Measurements from ENCODE around the gene ZFYVE19.
"Not testable (repeated sequence)": the region's sequence is repeated elsewhere in the genome, so short reads cannot be mapped to it uniquely, and the experiment has no call there.

ZFYVE19 gene

GRCh38 chr15:40847223-40847961 is 40.5 kb downstream of the ZFYVE19 start:
- no peak for DNase-seq (ENCODE audit: low read depth)

GRCh38 chr15:40850576-40851112 is 43.8 kb downstream of the ZFYVE19 start:
- DNase-seq (ENCODE audit: low read depth), result no peak

DNA sequence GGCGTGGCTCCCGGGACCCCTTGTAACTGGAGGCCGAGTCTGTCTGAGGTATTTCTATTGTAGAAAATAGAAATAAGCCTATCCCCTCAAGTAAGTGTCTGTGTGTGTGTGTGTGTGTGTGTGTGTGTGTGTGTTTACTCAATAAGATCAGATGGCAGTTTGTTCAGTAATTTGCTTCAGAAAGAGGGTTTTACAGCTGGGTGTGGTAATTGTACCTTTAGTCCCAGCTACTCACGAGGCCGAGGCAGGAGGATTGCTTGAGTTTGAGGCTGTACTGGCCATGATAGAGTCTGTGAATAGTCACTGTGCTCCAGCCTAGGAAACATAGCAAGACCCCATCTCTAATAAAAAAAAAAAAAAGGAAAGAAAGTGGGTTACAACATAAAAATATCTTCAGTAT is 45.6 kb downstream of the ZFYVE19 start:
- DNase-seq (ENCODE audit: low read depth), result no peak

GRCh38 chr15:40853241-40853890 is 46.5 kb downstream of the ZFYVE19 start:
- DNase-seq (ENCODE audit: low read depth), result no peak

- DNase-seq (ENCODE audit: low read depth), result no peak
These were observed 47.3 kb downstream of the ZFYVE19 start for GRCh38 chr15:40854161-40854560.

GRCh38 chr15:40855706-40856234 is 48.9 kb downstream of the ZFYVE19 start:
- DNase-seq (ENCODE audit: low read depth), result no peak

GRCh38 chr15:40856746-40857145 is 49.9 kb downstream of the ZFYVE19 start:
- no peak for DNase-seq (ENCODE audit: low read depth)

GRCh38 chr15:40857601-40858341 is 50.9 kb downstream of the ZFYVE19 start:
- DNase-seq (ENCODE audit: low read depth), result peak; percentile 32

- no peak for DNase-seq (ENCODE audit: low read depth)
These were observed 51.8 kb downstream of the ZFYVE19 start for GRCh38 chr15:40858706-40859105.

- peak; percentile 48 for DNase-seq (ENCODE audit: low read depth)
These were observed 52.4 kb downstream of the ZFYVE19 start for GRCh38 chr15:40859206-40859851.

DNA sequence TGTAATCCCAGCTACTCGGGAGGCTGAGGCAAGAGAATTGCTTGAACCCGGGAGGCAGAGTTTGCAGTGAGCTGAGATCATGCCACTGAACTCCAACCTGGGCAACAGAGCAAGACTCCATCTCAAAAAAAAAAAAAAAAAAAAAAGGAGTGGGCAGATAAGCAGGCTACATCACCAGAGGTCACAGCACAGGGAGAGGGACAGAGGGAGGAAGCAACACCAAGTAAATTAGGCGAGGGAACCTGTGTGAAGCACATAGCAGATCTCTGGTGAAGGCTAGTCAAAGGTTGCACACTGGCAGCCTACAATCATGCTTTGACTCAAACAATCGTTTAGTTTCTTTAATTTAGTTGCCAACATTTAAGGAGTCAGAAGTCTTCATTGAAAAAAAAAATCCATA is 54.3 kb downstream of the ZFYVE19 start:
- not testable (repeated sequence) for DNase-seq (ENCODE audit: low read depth)

- DNase-seq (ENCODE audit: low read depth), result no peak
These were observed 56.9 kb downstream of the ZFYVE19 start for GRCh38 chr15:40863660-40864270.

Measured in fibroblast of gingiva (primary cell).